A549 (cell line): ENCODE measurements around the gene GRK5.

Source experiments
- CTCF ChIP-seq: fragments of >200 bp; sonication (Bioruptor Twin); formaldehyde crosslinking; IDR thresholded peaks from 3 replicates; pipeline ENCODE4 v1.5.1; 2016
- HOXA7 ChIP-seq: fragments of 250-450 bp; sonication (Bioruptor Pico); IDR thresholded peaks from 2 replicates; pipeline ENCODE4 v1.5.0; 2020; ENCODE audit warnings: mild to moderate bottlenecking, moderate library complexity
- MAFK ChIP-seq: fragments of 450-650 bp; IDR thresholded peaks from 2 replicates; pipeline ENCODE4 v1.6.1; 2014; ENCODE audit not compliant: partially characterized antibody
- PBX3 ChIP-seq: IDR thresholded peaks from 2 replicates; pipeline ENCODE4 v1.6.1; 2012
- PHF8 ChIP-seq: fragments of 200-600 bp; sonication (generic); IDR thresholded peaks from 2 replicates; pipeline ENCODE4 v1.6.1; 2016; ENCODE audit warnings: low read depth, mild to moderate bottlenecking, antibody characterized with exemption, moderate library complexity, borderline replicate concordance
- POLR2A ChIP-seq: IDR thresholded peaks from 2 replicates; pipeline ENCODE4 v1.6.1; 2012; ENCODE audit warnings: mild to moderate bottlenecking, low read length
- RFX5 ChIP-seq: fragments of 450-650 bp; IDR thresholded peaks from 2 replicates; pipeline ENCODE4 v1.7.1; 2014; ENCODE audit warnings: antibody characterized with exemption, mild to moderate bottlenecking, moderate library complexity
- SMC3 ChIP-seq: fragments of >200 bp; sonication (Bioruptor Twin); formaldehyde crosslinking; IDR thresholded peaks from 3 replicates; pipeline ENCODE4 v1.6.1; 2018; ENCODE audit warnings: inconsistent platforms
- TF ChIP-seq, protein P1 (sequence below): fragments of 200-600 bp; sonication (generic); IDR thresholded peaks from 2 replicates; pipeline ENCODE4 v1.6.1; 2016; ENCODE audit warnings: antibody characterized with exemption, mild to moderate bottlenecking, moderate library complexity

- no peak for TF ChIP-seq CTCF
- TF ChIP-seq PBX3: no peak
- TF ChIP-seq, protein P1, sequence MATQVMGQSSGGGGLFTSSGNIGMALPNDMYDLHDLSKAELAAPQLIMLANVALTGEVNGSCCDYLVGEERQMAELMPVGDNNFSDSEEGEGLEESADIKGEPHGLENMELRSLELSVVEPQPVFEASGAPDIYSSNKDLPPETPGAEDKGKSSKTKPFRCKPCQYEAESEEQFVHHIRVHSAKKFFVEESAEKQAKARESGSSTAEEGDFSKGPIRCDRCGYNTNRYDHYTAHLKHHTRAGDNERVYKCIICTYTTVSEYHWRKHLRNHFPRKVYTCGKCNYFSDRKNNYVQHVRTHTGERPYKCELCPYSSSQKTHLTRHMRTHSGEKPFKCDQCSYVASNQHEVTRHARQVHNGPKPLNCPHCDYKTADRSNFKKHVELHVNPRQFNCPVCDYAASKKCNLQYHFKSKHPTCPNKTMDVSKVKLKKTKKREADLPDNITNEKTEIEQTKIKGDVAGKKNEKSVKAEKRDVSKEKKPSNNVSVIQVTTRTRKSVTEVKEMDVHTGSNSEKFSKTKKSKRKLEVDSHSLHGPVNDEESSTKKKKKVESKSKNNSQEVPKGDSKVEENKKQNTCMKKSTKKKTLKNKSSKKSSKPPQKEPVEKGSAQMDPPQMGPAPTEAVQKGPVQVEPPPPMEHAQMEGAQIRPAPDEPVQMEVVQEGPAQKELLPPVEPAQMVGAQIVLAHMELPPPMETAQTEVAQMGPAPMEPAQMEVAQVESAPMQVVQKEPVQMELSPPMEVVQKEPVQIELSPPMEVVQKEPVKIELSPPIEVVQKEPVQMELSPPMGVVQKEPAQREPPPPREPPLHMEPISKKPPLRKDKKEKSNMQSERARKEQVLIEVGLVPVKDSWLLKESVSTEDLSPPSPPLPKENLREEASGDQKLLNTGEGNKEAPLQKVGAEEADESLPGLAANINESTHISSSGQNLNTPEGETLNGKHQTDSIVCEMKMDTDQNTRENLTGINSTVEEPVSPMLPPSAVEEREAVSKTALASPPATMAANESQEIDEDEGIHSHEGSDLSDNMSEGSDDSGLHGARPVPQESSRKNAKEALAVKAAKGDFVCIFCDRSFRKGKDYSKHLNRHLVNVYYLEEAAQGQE: no peak
- TF ChIP-seq HOXA7 (CRISPR knock-in tag): no peak
- no peak for TF ChIP-seq POLR2A
- TF ChIP-seq SMC3: no peak
- no peak for TF ChIP-seq RFX5
- TF ChIP-seq PHF8: no peak
- no peak for TF ChIP-seq MAFK
Measured at GRCh38 chr10:119210633-119211032, 3.3 kb downstream of the GRK5 start.
